IMR-90 (cell line): ENCODE results near the gene GOLGA6L2. TPM values are rescaled to one million over a fixed set of nuclear protein-coding genes. Genes with fewer than 3 reads are reported as not detected.

ENCODE experiments used
- ATAC-seq: fragments of 200-7000 bp; cut with Tn5 transposase; 2 replicates; pipeline ENCODE4 v1.9.1; 2020; ENCODE audit warnings: low read depth, mild to moderate bottlenecking, moderate library complexity
- BruUV-seq: library from RNA; stranded (reverse); fragments of 400-500 nt; replicated peaks from 2 replicates; lab custom pipeline; 2021; lab: Mats Ljungman, UMichigan
- CTCF ChIA-PET: fragments of 300-600 bp; formaldehyde crosslinking; extraction: SDS; loops from one replicate; lab custom pipeline; 2021; ENCODE audit warnings: antibody characterized with exemption; lab: Yijun Ruan, JAX
- POLR2A ChIA-PET: fragments of 300-600 bp; sonication (Branson Sonifier 250); formaldehyde crosslinking; loops from one replicate; lab custom pipeline; 2022; ENCODE audit warnings: antibody characterized with exemption; ENCODE audit not compliant: unreplicated experiment; lab: Charles Lee
- DNase-seq: peaks from one replicate; pipeline ENCODE4 v3.0.0; 2013
- H2AFZ ChIP-seq: replicated peaks from 2 replicates; pipeline ENCODE3; 2013; ENCODE audit warnings: low read length, mild to moderate bottlenecking; ENCODE audit not compliant: poor library complexity
- H2AK5ac ChIP-seq: 2 replicates; pipeline ENCODE4 v1.6.1; 2013; ENCODE audit warnings: low read depth, low read length, inconsistent platforms
- H2AK9ac ChIP-seq: replicated peaks from 2 replicates; pipeline ENCODE3; 2013; ENCODE audit warnings: mild to moderate bottlenecking, low read depth, low read length, moderate library complexity; ENCODE audit not compliant: poor library complexity
- H2BK120ac ChIP-seq: 2 replicates; pipeline ENCODE4 v1.6.1; 2013; ENCODE audit warnings: low read depth, low read length, inconsistent platforms
- H2BK15ac ChIP-seq: 3 replicates; pipeline ENCODE4 v1.6.1; 2013; ENCODE audit warnings: low read depth, low read length, inconsistent platforms
- H2BK20ac ChIP-seq: 2 replicates; pipeline ENCODE4 v1.6.1; 2013; ENCODE audit warnings: low read depth, mild to moderate bottlenecking, inconsistent platforms, low read length, moderate library complexity
- H2BK5ac ChIP-seq: 2 replicates; pipeline ENCODE4 v1.6.1; 2013; ENCODE audit warnings: mild to moderate bottlenecking, low read depth, low read length, inconsistent platforms; ENCODE audit not compliant: poor library complexity, severe bottlenecking
- H3K14ac ChIP-seq: replicated peaks from 2 replicates; pipeline ENCODE4 v1.6.1; 2013; ENCODE audit warnings: low read depth, low read length, inconsistent platforms
- H3K18ac ChIP-seq: 2 replicates; pipeline ENCODE4 v1.6.1; 2013; ENCODE audit warnings: low read depth, low read length, control low read depth
- H3K23ac ChIP-seq: 2 replicates; pipeline ENCODE4 v1.6.1; 2013; ENCODE audit warnings: low read depth, low read length, inconsistent platforms
- H3K27ac ChIP-seq: 2 replicates; pipeline ENCODE4 v1.5.1; 2013; ENCODE audit warnings: mild to moderate bottlenecking, control low read depth, low read length; ENCODE audit not compliant: insufficient read depth
- H3K27me3 ChIP-seq: 2 replicates; pipeline ENCODE4 v1.6.1; 2013; ENCODE audit warnings: low read length; ENCODE audit not compliant: control insufficient read depth, insufficient read depth
- H3K36me3 ChIP-seq: 2 replicates; pipeline ENCODE4 v1.6.1; 2013; ENCODE audit warnings: low read length, mixed read lengths; ENCODE audit not compliant: control insufficient read depth, insufficient read depth
- H3K4ac ChIP-seq: 2 replicates; pipeline ENCODE4 v1.6.1; 2013; ENCODE audit warnings: low read depth, low read length, inconsistent platforms
- H3K4me1 ChIP-seq: 2 replicates; pipeline ENCODE4 v1.6.1; 2013; ENCODE audit warnings: low read length, mixed read lengths; ENCODE audit not compliant: control insufficient read depth, insufficient read depth
- H3K4me2 ChIP-seq: 2 replicates; pipeline ENCODE4 v1.6.1; 2013; ENCODE audit warnings: low read depth, mild to moderate bottlenecking, control low read depth, low read length, moderate library complexity
- H3K4me3 ChIP-seq: 2 replicates; pipeline ENCODE4 v1.5.1; 2013; ENCODE audit warnings: low read depth, mild to moderate bottlenecking, control low read depth, low read length, moderate library complexity; ENCODE audit not compliant: insufficient read depth
- H3K56ac ChIP-seq: 2 replicates; pipeline ENCODE4 v1.6.1; 2013; ENCODE audit warnings: low read length, inconsistent platforms; ENCODE audit not compliant: insufficient read depth; ENCODE audit errors: extremely low read depth
- H3K79me1 ChIP-seq, 2 experiments: 2 replicates each; pipeline ENCODE4 v1.6.1; 2013; ENCODE audit warnings: low read length in 2 of 2, inconsistent platforms in 1 of 2, low read depth in 1 of 2
- H3K9ac ChIP-seq: 2 replicates; pipeline ENCODE4 v1.6.1; 2013; ENCODE audit warnings: low read depth, low read length, control low read depth
- H3K9me1 ChIP-seq: 2 replicates; pipeline ENCODE4 v1.6.1; 2013; ENCODE audit warnings: low read length, inconsistent platforms; ENCODE audit not compliant: insufficient read depth
- H3K9me3 ChIP-seq: 2 replicates; pipeline ENCODE4 v1.6.1; 2013; ENCODE audit warnings: low read length; ENCODE audit not compliant: control insufficient read depth, insufficient read depth
- H4K20me1 ChIP-seq: 2 replicates; pipeline ENCODE4 v1.6.1; 2013; ENCODE audit warnings: low read length, inconsistent platforms; ENCODE audit not compliant: insufficient read depth
- H4K5ac ChIP-seq: 2 replicates; pipeline ENCODE4 v1.6.1; 2013; ENCODE audit warnings: mild to moderate bottlenecking, low read depth, low read length, control low read depth
- H4K8ac ChIP-seq, 2 experiments: 2 replicates each; pipeline ENCODE4 v1.6.1; 2013; ENCODE audit warnings: low read depth in 2 of 2, low read length in 2 of 2, control low read depth in 1 of 2, inconsistent platforms in 1 of 2
- H4K91ac ChIP-seq: 2 replicates; pipeline ENCODE4 v1.6.1; 2013; ENCODE audit warnings: low read depth, low read length, inconsistent platforms; ENCODE audit not compliant: insufficient read depth
- BHLHE40 ChIP-seq: fragments of 150-350 bp; IDR thresholded peaks from 2 replicates; pipeline ENCODE4 v1.6.1; 2016; ENCODE audit warnings: mild to moderate bottlenecking, low read depth, low read length
- CEBPB ChIP-seq: IDR thresholded peaks from 2 replicates; pipeline ENCODE4 v1.6.1; 2012; ENCODE audit warnings: low read depth, low read length, improper control_type of control experiment
- CHD1 ChIP-seq: IDR thresholded peaks from 2 replicates; pipeline ENCODE4 v1.6.1; 2012; ENCODE audit warnings: low read depth, low read length, improper control_type of control experiment
- CTCF ChIP-seq: conservative IDR thresholded peaks from 2 replicates; pipeline ENCODE4 v1.5.1; 2012; ENCODE audit warnings: mild to moderate bottlenecking, low read depth, low read length, improper control_type of control experiment
- ELK1 ChIP-seq: fragments of 150-350 bp; IDR thresholded peaks from 2 replicates; pipeline ENCODE4 v1.6.1; 2016; ENCODE audit warnings: low read depth, mild to moderate bottlenecking, low read length, moderate library complexity, borderline replicate concordance
- FOS ChIP-seq: fragments of 150-350 bp; IDR thresholded peaks from 2 replicates; pipeline ENCODE4 v1.6.1; 2016; ENCODE audit warnings: low read depth, low read length
- MAFK ChIP-seq: IDR thresholded peaks from 2 replicates; pipeline ENCODE4 v1.6.1; 2012; ENCODE audit warnings: low read depth, low read length, improper control_type of control experiment
- MAZ ChIP-seq: IDR thresholded peaks from 2 replicates; pipeline ENCODE4 v1.6.1; 2012; ENCODE audit warnings: low read depth, mild to moderate bottlenecking, low read length, improper control_type of control experiment, moderate library complexity, borderline replicate concordance
- MXI1 ChIP-seq: IDR thresholded peaks from 2 replicates; pipeline ENCODE4 v1.6.1; 2012; ENCODE audit warnings: low read depth, mild to moderate bottlenecking, low read length, moderate library complexity, borderline replicate concordance
- NFE2L2 ChIP-seq: fragments of 150-350 bp; IDR thresholded peaks from 2 replicates; pipeline ENCODE4 v1.6.1; 2016; ENCODE audit warnings: low read depth, mild to moderate bottlenecking, low read length
- POLR2A ChIP-seq: IDR thresholded peaks from 2 replicates; pipeline ENCODE4 v1.6.1; 2012; ENCODE audit warnings: mild to moderate bottlenecking, low read depth, low read length
- RAD21 ChIP-seq: IDR thresholded peaks from 2 replicates; pipeline ENCODE4 v1.6.1; 2012; ENCODE audit warnings: low read length, improper control_type of control experiment
- RCOR1 ChIP-seq: IDR thresholded peaks from 2 replicates; pipeline ENCODE4 v1.6.1; 2012; ENCODE audit warnings: mild to moderate bottlenecking, low read length, improper control_type of control experiment; ENCODE audit not compliant: insufficient replicate concordance
- RFX5 ChIP-seq: IDR thresholded peaks from 2 replicates; pipeline ENCODE4 v1.8.0; 2012; ENCODE audit warnings: low read depth, mild to moderate bottlenecking, low read length, moderate library complexity
- SMC3 ChIP-seq: fragments of 150-350 bp; IDR thresholded peaks from 2 replicates; pipeline ENCODE4 v1.6.1; 2016; ENCODE audit warnings: low read depth, mild to moderate bottlenecking, antibody characterized with exemption, low read length, moderate library complexity
- USF2 ChIP-seq: fragments of 150-350 bp; IDR thresholded peaks from 2 replicates; pipeline ENCODE4 v1.6.1; 2017; ENCODE audit warnings: mild to moderate bottlenecking, antibody characterized with exemption, low read length, low read depth
- WGBS, 2 experiments: methylation state at CpG; one replicate each; pipeline versions ENCODE4 v1.1.5 to v1.1.7; 2013; ENCODE audit warnings: missing lambda C conversion rate in 2 of 2; ENCODE audit not compliant: insufficient read length in 1 of 2; ENCODE audit errors: extremely low coverage in 2 of 2; 5-methylcytosine and 5-hydroxymethylcytosine counted together
- dilution Hi-C: fragments of 300-500 bp; cut with HindIII; formaldehyde crosslinking; loops from one replicate; pipeline ENCODE4 v1.14.3; 2018; ENCODE audit warnings: low sequenced_read_pairs; ENCODE audit not compliant: unreplicated experiment
- in situ Hi-C: fragments of 300-500 bp; cut with MboI; formaldehyde crosslinking; loops from 3 replicates; pipeline ENCODE4 v1.14.3; 2019; ENCODE audit warnings: low sequenced_read_pairs, inconsistent platforms, mixed read lengths
- intact Hi-C: fragments of 100-400 bp; cut with micrococcal nuclease; formaldehyde crosslinking; loops from 2 replicates; pipeline ENCODE4 v1.10.0; 2022
- polyA plus RNA-seq, 3 experiments: library from polyadenylated mRNA; depleted of rRNA; stranded (reverse); fragments of >200 nt; gene quantifications; 2 replicates each; pipeline ENCODE4 v1.2.3, GENCODE V29; 2012; ENCODE audit warnings: low replicate concordance in 1 of 3
- total RNA-seq: library from RNA; depleted of rRNA; stranded (reverse); fragments of >200 nt; gene quantifications from 2 replicates; pipeline ENCODE4 v1.2.3, GENCODE V29; 2012

Gene GOLGA6L2
- total and polyA plus RNA-seq, 2 of the 4 experiments (the other 2 are of a cell fraction), result not detected

- no peak overlapping the region for H3K4me2 ChIP-seq
- no peak overlapping the region for H3K56ac ChIP-seq
- H2BK20ac ChIP-seq, result no peak overlapping the region
- no peak overlapping the region for H3K23ac ChIP-seq
- no peak overlapping the region for H3K4me3 ChIP-seq
- no peaks in the 10 kb centered on the region for H3K27me3 ChIP-seq
- no peak for TF ChIP-seq CTCF
- no peak for TF ChIP-seq RAD21
- no peak for TF ChIP-seq USF2
- no peak for TF ChIP-seq CEBPB
- TF ChIP-seq MXI1, result no peak
- no peak for TF ChIP-seq CHD1
- no peak for TF ChIP-seq MAZ
- no peak for TF ChIP-seq MAFK
- TF ChIP-seq BHLHE40, result no peak
- TF ChIP-seq ELK1, result no peak
- no peak for TF ChIP-seq POLR2A
- TF ChIP-seq SMC3, result no peak
- TF ChIP-seq FOS, result no peak
- no peak for TF ChIP-seq RFX5
- no peak for TF ChIP-seq NFE2L2
- no peak for TF ChIP-seq RCOR1
- ChIA-PET CTCF (no interaction called here), POLR2A (no interaction called here)
- H3K36me3 ChIP-seq, result no peaks in the 10 kb centered on the region
- H2BK15ac ChIP-seq, result no peak overlapping the region
- no peak overlapping the region for H2AK5ac ChIP-seq
- H4K20me1 ChIP-seq, result no peaks in the 10 kb centered on the region
- no peak overlapping the region for H3K14ac ChIP-seq
- H3K9ac ChIP-seq, result no peak overlapping the region
- BruUV-seq, result no TSS peak
- DNase-seq (no peak), ATAC-seq (no peak)
- no peak overlapping the region for H2AK9ac ChIP-seq
- no peak overlapping the region for H3K18ac ChIP-seq
- dilution Hi-C loops, result no loop called here
- no peaks in the 10 kb centered on the region for H3K4me1 ChIP-seq
- no peaks in the 10 kb centered on the region for H3K9me1 ChIP-seq
- no peak overlapping the region for H4K5ac ChIP-seq
- no peaks in the 10 kb centered on the region for H3K9me3 ChIP-seq
- H2BK120ac ChIP-seq, result no peak overlapping the region
- H2BK5ac ChIP-seq, result no peak overlapping the region
- no peak overlapping the region for H3K27ac ChIP-seq
- in situ Hi-C loops, result no loop called here
- H4K91ac ChIP-seq, result no peak overlapping the region
- intact Hi-C loops, result no loop called here
- no peaks in the 10 kb centered on the region for H3K79me1 ChIP-seq
- no peak overlapping the region for H3K4ac ChIP-seq
- H2AFZ ChIP-seq, result no peak overlapping the region
- H4K8ac ChIP-seq, result no peak overlapping the region
- no CpG with 5 or more reads among the region's 3 CpGs for WGBS, 2 experiments
Observed at GRCh38 chr15:23472678-23473077, 25.6 kb upstream of the GOLGA6L2 start.
